GM19023 (cell line): Measurements from ENCODE around the gene FER.

Experiments used
- ATAC-seq: cut with Tn5 transposase; IDR thresholded peaks from one replicate; pipeline ENCODE4 v1.9.1; 2021; ENCODE audit warnings: mild to moderate bottlenecking, moderate library complexity; ENCODE audit not compliant: unreplicated experiment

FER gene

DNA sequence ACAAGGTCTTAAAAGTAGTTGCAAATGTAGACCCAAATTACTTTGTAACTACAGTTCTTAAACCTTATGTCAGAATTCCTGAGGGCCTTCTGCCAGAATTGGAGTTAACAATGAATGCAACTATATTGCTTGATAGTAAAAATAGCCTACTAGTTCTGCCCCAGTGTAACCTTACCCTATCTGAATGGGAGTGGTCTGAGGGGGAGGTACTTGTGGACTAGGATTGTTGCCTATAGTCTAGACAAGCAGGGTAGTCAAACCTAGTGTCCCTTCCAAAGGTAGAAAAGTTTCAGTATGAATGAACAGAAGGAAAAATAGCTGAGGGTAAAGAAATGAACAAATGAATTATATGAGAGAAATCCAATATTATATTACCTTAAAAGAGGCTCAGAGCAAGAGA is 419.9 kb downstream of the FER start:
- no peak for ATAC-seq

DNA sequence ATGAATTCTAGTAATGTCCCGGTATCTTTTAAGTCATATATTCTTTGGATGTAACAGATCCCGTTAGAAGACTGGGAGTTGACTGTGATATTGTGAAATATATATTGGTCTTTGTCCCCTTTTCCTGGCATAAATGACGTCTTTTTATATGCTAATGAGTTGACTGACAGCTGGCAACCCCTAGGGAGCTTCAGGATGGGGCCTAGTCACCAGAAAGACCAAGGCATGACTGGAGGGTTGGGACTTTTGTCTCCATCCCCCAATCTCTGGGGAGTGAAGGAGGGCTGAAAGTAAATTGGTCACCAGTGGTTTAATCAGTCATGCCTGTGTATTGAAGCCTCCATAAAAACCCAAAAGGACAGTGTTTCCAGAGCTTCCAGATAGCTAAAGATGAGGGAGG is 420.5 kb downstream of the FER start:
- no peak for ATAC-seq

DNA sequence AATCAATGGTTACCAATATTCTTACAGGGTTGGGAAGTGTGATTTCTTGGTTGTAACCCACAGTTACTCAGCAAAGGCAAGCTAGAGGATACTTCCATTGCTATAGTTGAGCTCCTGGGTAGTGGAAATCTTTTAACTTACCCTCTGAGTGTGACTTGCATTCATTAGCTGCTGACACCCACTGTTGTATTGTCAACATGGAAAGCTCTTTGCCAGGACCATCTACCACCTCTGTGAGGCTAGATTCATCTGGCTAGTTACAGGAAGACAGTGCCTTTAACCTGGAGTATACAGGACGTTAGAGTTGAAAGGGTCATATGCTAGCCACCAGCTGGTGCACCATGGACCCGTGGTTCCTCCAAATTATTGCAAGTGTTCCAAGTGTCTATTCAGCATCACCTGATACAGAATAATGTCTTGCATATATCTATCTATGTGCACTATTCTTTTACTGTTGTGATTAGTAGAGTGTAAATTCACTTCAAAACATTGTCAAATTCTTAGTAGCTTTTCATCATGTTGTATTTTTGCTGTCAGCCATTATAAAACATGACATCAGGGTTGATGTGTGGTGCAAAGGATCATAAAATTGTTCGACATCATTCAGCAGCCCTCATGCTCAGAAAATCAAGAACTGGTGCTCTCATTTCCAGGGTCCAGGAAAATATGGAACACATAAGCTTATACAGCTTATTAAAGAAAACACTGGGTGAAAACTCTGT is 423.1 kb downstream of the FER start:
- ATAC-seq: no peak

DNA sequence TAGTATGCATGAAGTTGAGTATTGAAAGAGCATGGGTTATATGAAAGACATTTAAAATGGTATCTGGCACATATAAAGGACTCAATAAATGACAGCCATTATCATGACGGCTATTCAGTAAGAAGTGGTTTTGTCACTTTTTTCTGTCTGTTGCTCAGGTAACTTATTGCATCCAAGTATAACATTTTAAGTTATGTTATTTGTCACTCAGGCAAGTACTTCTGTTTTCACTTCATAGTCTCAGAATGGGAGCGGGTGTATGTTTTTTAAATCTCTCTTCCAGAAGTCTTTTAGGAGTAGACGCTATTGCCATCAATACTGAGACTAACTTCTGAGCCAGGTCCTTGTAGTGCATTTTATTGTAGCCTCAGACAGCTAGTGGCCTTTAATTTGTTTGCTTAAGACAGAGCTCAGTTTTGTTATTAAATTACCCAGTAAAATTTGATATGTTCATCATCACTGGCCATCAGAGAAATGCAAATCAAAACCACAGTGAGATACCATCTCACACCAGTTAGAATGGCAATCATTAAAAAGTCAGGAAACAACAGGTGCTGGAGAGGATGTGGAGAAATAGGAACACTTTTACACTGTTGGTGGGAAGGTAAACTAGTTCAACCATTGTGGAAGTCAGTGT is 423.9 kb downstream of the FER start:
- peak; percentile 58 for ATAC-seq

DNA sequence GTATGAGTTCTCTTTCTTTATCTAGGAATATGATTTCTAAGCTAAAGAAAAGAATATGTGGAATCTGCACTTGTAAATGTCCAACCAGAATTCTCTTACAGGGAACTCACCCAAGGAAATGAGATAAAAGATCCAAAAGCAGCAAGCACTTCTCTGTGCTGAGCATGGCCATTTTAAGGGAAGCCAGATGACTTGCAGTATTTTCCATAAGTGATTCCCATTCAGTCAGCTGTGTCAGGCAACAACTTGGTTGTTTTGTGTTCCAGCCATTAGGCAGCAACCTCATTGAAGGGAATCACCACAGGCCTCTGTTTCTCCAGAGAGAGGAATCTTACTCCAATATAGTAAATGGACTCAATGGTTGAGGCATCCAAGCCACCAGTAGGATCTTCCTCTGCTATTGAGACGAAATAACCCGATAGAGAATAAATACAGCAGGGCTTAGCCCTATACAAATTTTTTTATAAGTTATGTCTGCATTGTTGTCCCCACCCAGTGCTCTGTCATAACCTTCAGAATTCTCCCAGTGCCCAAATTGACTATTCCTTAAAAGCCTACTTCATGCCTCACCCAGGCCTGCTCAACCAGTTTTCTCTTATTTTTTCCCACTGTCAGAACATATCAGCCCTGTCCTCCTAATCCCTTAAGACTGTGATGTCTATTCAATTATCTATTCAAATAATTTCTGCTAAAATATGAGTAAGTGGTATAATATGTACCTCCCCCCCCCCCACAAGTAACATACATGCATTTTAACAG is 425.5 kb downstream of the FER start:
- no peak for ATAC-seq

DNA sequence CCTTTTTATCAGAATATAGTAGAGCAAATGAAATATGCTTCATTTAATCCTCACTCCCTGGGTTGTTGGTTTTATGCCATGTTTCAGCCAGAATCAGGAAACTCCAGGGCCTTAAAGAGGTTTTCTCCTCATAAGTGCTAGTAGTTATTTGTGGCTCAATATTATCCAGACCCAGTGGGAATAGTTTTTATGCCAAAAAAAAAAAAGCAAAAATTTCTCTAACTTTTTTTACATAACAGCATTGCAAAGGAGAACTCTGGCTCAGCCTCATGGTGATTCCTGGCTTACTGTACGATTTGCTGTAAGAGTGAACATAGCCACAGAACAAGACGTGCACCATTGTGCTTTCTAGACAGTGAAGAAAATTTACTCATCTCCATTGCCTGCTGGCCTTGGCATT is 429.5 kb downstream of the FER start:
- no peak for ATAC-seq

DNA sequence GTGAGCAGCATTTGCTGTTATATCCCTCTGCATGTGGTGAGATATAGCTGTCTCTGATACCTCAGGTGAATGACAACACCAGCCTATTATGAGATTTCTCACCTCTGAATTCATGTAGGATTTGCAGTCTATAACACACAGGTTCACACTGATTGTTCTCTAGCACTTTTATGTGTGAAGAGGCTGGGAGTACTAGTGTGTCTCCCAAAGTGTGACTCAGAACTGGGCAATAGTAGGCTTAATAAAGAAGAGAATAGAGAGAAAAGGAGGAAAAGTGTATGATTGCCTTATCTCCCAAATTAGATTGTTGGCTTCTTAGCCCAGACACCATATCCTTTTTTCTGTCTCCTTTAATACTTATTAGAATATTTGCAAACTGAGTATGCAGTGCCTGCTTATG is 430.1 kb downstream of the FER start:
- no peak for ATAC-seq

DNA sequence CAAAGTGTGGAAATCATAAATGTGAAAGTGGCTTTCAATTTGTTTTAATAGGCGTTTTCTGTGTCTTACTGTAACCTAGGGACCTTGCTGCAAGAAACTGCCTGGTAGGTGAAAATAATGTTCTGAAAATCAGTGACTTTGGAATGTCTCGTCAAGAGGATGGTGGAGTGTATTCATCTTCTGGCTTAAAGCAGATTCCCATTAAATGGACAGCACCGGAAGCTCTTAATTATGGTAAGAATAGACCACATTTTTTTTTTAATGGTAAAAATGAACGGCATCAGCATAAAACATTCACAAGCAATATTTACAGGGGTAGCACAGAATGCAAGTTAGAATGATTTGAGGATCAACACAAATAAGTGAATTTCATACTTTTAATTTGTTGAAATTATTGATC is 433.0 kb downstream of the FER start:
- ATAC-seq: no peak

DNA sequence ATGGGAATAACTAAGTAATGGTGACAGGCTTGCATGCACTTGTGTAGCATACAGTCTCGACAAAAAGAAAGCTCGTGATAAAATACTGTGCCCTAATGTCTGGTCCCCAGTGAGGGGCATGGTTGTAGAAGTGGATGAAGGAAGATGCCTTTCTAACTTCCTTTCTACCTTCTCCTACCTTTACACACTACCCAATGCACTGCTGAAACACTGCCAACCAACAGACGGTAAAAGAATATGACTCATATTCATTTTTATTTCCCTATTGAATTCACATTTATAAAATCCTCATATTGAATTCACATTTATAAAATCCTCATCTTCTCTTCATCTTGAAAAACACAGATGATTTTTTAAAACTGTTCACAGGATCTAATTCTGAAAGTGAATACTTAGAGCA is 439.1 kb downstream of the FER start:
- no peak for ATAC-seq

DNA sequence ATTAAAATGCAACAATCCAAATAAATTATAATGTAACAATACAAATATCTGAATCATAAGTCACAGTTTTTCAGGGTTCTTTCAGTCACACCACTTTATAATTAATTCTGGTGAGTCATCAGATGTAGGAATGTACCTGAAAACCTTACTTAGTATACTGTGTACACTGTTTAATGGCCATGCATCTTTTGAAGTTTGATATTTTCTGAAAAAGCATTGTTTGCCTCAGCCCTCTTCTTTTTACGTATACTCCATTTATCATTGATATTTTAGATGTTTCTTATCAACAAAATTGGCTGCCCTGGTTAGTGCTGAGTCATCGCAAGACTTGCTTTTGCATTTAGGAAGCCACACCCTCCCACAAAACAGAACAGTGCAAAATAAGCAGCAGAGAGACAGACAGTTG is 443.5 kb downstream of the FER start:
- no peak for ATAC-seq

DNA sequence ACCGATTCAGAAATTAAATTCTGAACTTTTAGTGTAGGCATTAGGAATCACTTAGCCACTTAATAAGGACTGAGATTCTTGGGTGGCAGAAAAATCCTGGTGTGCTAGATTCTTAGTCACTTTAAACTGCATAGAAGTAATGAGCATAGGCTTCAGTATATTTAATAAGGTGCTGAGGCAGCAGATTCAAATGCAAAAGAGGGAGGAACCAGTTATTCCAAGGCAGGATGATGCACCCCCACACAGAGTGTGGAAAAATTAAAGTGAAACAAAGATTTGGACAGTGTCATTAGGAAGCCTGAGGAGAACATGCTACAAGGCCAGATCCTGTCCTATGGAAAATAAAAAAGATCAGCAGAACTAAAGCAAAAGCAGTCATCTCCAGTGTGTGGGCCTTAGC is 444.3 kb downstream of the FER start:
- no peak for ATAC-seq

DNA sequence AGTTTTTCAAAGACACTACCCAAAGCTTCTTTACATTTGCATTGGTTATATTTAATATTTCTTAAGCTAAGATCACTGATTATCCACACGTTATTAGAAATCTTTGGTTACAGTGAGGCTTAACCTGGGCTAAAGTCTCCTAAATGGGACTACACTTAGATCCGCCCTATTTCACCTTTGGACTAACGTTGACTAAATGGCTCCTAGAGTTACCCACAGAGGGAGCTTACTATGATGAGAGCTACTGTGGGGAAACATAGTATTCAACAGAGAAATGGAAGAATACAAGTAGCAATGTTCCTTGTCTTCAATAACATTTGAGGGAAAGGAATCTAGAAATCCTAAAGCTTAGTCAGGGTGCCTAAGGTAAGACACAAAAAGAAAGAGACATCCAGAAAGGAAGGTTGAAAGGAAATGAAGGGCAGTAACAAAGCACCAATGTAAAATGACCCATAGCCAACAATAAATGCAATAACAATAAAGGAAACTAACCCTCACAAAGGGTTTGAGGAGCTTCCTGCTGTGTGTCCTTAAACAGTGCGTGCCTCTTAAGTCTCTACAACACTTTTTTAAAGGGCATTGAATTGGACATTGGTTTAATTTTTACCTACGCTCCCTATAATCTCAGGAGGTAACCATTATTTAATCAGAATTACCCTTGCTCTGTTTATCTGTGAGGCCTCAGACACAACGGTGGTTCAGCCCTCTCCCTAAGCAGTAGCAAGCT is 445.0 kb downstream of the FER start:
- no peak for ATAC-seq

DNA sequence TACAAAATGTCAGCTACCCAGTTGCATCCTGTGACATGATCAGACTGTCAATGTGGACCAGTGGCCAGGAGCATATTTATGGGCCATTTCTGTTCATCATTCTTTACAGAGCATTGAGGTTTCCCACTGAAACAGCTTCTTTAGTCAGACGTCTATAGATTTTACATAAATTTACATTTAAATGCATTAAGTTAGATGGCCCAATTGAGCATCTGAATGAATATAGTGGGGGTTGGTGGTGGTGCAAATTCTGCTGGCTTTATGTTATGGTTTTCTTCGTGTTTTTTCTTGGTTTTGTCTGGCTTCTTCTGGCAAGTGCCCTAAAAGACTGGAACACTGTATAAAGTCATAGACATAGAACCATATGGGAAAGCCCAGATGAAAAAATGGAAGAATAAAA is 448.0 kb downstream of the FER start:
- ATAC-seq: no peak

DNA sequence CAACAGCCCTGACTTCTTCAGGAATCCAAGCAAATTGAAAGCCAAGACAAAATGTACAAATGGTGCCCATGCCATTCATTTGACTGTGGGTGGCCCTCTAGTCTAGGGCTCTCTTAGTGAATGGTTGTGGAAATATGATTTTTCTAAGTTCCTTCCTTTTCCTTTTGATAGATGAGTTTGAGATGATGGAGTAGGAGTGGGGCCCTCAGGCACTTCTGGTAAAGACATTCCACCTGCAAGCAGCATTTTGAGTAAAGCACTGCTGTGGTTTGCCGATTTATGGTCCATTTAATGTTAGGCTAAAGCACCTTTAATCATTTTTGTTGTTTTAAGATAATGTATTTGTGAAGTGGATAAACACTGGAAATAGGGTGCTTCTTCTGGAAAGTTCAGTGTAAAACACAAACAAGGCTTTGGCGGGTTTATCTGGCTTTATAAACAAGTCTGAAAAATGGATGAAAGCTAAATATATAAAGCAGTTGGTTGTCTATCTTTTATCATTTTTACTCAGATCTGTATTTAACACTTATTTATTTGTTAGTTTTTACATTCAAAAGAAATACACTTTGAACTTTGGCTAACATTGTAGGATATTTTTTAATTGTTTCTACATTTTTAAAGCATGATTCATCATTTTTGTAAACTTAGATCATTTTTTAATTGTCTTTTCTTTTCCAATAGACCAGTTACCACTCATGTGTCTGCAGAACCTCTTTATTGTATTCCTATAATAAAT is 448.6 kb downstream of the FER start:
- ATAC-seq: no peak

DNA sequence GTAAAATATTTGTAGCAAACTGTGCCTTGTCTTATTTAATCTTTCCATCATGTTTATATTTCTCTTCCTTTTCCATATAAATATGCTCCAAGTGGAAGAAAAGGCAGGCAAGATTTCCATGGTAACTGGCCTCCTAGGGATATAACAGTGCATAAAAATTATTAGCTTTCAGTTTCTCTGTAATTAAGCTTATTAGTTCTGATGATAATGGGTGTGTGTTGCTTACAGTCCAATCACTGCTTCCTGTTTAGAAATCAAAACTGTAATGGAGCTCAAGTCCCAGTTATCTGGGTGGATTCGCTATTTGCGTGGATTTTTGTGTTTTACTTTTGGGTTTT is 449.1 kb downstream of the FER start:
- ATAC-seq: no peak

DNA sequence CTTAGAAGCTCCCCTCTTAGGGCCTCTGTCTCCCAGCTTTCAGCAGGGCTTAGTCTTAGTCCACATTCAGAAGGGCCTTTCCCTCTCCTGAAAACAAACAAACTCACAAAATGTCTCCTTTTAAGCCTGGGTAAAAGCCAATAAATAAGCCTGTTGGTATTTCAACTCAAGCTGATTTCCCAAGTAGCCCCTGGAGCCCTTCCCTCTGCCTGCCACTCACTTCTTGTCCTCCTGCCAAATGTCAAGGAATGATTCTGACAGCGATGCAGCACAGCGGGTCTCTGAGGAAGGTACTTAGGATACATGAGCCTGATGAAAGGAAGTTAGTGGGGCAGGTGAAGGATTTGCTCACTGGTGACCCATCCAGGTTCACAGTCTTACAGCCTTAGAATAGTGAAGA is 451.6 kb downstream of the FER start:
- ATAC-seq: no peak

DNA sequence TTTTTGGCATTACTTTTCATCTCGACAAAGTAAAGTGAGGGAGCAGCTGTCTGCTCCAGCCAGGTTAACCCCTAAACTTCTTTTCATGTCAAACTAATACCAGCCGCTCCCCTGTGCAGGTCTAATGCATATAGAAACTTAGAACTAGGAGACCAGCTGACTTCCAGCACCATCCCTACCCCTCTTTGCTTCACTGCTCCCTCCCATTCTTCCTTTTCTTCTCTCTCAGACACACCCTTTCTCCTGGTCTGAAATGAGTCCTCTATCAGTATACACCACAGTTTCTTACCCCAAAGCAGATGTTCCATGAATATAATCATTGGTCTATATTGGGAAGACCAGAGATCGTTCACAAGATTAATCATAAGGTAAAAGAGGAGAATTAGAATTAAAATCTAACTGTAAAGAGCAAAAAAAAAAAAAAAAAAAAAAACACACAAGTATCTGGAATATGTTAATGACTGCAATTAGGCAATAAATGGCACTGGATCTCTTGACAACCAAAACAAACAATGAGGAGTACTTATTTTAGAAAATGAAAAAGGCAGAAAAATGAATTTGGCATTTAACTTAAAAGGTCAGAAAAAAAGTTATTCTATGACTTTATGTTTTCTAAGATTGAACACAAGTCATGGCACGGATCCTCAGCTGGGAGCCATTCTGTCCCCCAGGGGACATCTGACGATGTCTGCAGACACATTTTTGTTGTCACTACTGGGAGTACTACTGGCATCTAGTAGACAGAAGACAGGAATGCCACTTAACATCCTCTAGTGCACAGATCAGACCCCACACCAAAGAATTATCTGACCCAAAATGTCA is 452.3 kb downstream of the FER start:
- ATAC-seq: no peak

DNA sequence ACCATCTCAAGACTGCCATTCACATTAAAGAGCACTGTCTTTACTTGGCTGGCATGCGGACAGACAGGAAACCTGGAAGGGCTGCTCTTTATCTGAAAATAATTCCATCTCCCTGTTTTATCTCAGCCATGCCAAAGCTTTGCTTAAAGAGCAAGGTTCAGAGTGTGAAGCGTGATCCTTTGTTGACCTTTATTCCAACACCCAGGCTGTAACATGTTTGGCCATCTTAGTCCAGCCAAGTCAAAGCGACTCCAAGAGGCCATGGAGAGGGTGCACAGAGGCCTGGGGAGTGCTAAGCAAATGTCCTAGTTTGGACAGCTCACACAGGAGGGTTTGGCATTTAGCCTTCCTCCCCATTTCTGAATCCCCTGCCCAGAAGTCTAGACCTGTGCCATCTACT is 467.3 kb downstream of the FER start:
- no peak for ATAC-seq

DNA sequence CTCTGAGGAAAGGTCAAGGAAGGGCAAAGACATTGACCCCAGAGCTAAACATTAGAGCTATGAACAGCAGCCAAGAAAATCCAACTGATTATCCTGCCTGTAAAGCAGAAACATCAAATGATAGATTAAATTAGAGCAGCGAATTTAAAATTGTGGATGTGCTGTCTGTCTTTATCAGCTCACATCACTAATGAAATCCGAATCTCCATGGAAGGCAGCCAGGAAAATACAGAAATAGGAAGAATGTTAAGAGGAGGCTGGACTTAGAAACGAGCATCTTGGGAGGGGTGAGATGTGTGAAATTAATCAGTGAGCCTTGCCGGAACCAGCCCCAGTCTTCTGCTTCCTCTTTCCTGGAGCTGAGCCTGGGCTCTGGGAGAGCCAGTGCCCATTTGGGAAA is 471.1 kb downstream of the FER start:
- ATAC-seq: no peak

DNA sequence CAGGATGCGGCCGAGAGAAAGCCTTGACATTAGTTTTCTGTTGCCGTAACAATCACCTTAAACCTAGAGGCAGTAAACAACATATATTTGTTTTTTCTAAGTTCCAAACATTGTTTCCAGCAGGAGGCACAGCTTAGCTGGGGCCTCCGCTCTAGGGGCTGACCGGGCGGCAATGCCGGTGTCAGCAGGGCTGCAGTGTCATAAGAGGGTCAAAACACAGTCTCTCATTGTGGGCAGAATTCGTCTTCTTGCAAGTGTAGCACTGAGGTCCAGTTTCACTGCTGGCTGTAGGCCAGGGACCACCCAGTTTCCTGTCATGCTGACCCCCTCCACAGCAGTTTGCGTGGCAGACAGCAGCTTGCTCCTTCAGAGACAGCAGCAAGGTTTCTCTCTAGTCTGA is 475.8 kb downstream of the FER start:
- no peak for ATAC-seq
